Uterus (tissue), 4 donors: ENCODE measurements around the gene BMPR2. TPM values are rescaled to one million over a fixed set of nuclear protein-coding genes. Genes with fewer than 3 reads are reported as not detected.
"Not testable (repeated sequence)": the region's sequence is repeated elsewhere in the genome, so short reads cannot be mapped to it uniquely, and the experiment has no call there.

ENCODE experiments used
- DNase-seq, 2 donors: peaks; one replicate each; pipeline ENCODE4 v3.0.0-alpha.2; 2019 to 2020
- H3K27ac ChIP-seq, 2 donors: fragments of 200-600 bp; sonication (generic); 1 replicate in 1 of 2; 2 replicates in 1 of 2; pipeline ENCODE4 v1.5.1; 2016 to 2018
- H3K27me3 ChIP-seq, 2 donors: fragments of 200-600 bp; sonication (generic); one replicate each; pipeline ENCODE4 v1.5.1; 2018 to 2019; ENCODE audit warnings: control low read depth in 1 of 2
- H3K36me3 ChIP-seq, 2 donors: fragments of 200-600 bp; sonication (generic); one replicate each; pipeline ENCODE4 v1.5.1; 2019; ENCODE audit warnings: control low read depth in 1 of 2
- H3K4me1 ChIP-seq, 2 donors: fragments of 200-600 bp; sonication (generic); one replicate each; pipeline ENCODE4 v1.5.1; 2018 to 2019; ENCODE audit warnings: control low read depth in 1 of 2
- H3K4me3 ChIP-seq, 2 donors: fragments of 200-600 bp; sonication (generic); 1 replicate in 1 of 2; 2 replicates in 1 of 2; pipeline ENCODE4 v1.5.1; 2018 to 2019; ENCODE audit warnings: mild to moderate bottlenecking in 1 of 2
- H3K9me3 ChIP-seq, 2 donors: fragments of 200-600 bp; sonication (generic); one replicate each; pipeline ENCODE4 v1.5.1; 2019; ENCODE audit warnings: control low read depth in 1 of 2
- POLR2A ChIP-seq, 2 donors: fragments of 450-650 bp; IDR thresholded peaks; one replicate each; pipeline ENCODE4 v1.6.1; 2016; ENCODE audit warnings: antibody characterized with exemption in 2 of 2, mild to moderate bottlenecking in 1 of 2, moderate library complexity in 1 of 2
- intact Hi-C: fragments of 100-400 bp; cut with DNase I; formaldehyde crosslinking; loops from one replicate; pipeline ENCODE4 v1.15.1; 2023; ENCODE audit warnings: low total_unique reads
- total RNA-seq, 4 donors: library from RNA; depleted of rRNA in 3 of 4; stranded (reverse); fragments of >200 nt in 3 of 4; gene quantifications; one replicate each; pipeline versions ENCODE4 v1.1.0 to v1.2.4, GENCODE V29; 2014 to 2023
- TF ChIP-seq, protein P1 (sequence below), 4 experiments: fragments of 200-600 bp in 2 of 4; fragments of 450-650 bp in 2 of 4; sonication (generic) in 2 of 4; IDR thresholded peaks; one replicate each; pipeline ENCODE4 v1.5.1; 2016 to 2019; ENCODE audit warnings: antibody characterized with exemption in 4 of 4, mild to moderate bottlenecking in 2 of 4, moderate library complexity in 1 of 4
- donor health status: DM: yes; HTN: yes; CAD: no.

Gene BMPR2
- total RNA-seq, 4 donors from 2014 or later: 38.7 to 101 (median 62.3) TPM

- H3K4me1 ChIP-seq: no peaks in the 10 kb centered on the region
- DNase-seq: no peak
- no peaks in the 10 kb centered on the region for H3K36me3 ChIP-seq
- no peak for TF ChIP-seq POLR2A (IDR thresholded peaks at IDR 0.05)
- TF ChIP-seq, protein P1, sequence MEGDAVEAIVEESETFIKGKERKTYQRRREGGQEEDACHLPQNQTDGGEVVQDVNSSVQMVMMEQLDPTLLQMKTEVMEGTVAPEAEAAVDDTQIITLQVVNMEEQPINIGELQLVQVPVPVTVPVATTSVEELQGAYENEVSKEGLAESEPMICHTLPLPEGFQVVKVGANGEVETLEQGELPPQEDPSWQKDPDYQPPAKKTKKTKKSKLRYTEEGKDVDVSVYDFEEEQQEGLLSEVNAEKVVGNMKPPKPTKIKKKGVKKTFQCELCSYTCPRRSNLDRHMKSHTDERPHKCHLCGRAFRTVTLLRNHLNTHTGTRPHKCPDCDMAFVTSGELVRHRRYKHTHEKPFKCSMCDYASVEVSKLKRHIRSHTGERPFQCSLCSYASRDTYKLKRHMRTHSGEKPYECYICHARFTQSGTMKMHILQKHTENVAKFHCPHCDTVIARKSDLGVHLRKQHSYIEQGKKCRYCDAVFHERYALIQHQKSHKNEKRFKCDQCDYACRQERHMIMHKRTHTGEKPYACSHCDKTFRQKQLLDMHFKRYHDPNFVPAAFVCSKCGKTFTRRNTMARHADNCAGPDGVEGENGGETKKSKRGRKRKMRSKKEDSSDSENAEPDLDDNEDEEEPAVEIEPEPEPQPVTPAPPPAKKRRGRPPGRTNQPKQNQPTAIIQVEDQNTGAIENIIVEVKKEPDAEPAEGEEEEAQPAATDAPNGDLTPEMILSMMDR (IDR thresholded peaks at IDR 0.05): no peak
- no peak overlapping the region for H3K4me3 ChIP-seq
- no peak overlapping the region for H3K27ac ChIP-seq
- H3K27me3 ChIP-seq: no peaks in the 10 kb centered on the region
- no peaks in the 10 kb centered on the region for H3K9me3 ChIP-seq
- intact Hi-C loops: no loop called here
Measured at GRCh38 chr2:202560200-202560599, 184.1 kb downstream of the BMPR2 start.

DNA sequence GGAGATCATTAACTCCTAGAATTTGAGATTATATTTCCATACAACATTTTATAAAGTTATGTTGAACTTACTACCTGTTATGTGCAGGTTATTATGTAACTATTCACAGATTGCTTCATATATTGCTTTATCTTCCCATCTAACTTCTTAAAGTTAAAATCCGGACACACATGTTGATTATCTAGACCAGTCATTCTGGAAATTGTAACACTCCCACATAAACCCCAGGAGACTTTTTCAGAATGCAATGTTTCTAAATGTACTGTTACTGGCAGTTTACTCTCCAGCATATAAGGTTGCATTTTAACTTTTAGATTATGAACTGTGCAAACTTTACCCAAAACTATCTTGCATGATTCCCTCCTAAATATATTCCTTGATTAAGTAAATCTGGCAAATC lies 188.1 kb downstream of the BMPR2 start:
- intact Hi-C loops: no loop called here
- no peak overlapping the region for H3K4me3 ChIP-seq
- no peaks in the 10 kb centered on the region for H3K4me1 ChIP-seq
- no peaks in the 10 kb centered on the region for H3K9me3 ChIP-seq
- no peak for DNase-seq
- H3K27ac ChIP-seq: no peak overlapping the region
- H3K36me3 ChIP-seq: no peaks in the 10 kb centered on the region
- H3K27me3 ChIP-seq: no peaks in the 10 kb centered on the region
- no peak for TF ChIP-seq POLR2A (IDR thresholded peaks at IDR 0.05)
- TF ChIP-seq, protein P1 (IDR thresholded peaks at IDR 0.05): no peak

- Histone ChIP-seq H3K4me1 (no peaks in the 10 kb centered on the region), H3K4me3 (no peak overlapping the region), H3K9me3 (no peaks in the 10 kb centered on the region), H3K36me3 (no peaks in the 10 kb centered on the region), H3K27ac (no peak overlapping the region), H3K27me3 (no peaks in the 10 kb centered on the region)
- no peak for DNase-seq
- TF ChIP-seq, protein P1 (IDR thresholded peaks at IDR 0.05): no peak
- TF ChIP-seq POLR2A (IDR thresholded peaks at IDR 0.05): no peak
- intact Hi-C loops: no loop called here
Measured at GRCh38 chr2:202566286-202566685, 190.2 kb downstream of the BMPR2 start.

DNA sequence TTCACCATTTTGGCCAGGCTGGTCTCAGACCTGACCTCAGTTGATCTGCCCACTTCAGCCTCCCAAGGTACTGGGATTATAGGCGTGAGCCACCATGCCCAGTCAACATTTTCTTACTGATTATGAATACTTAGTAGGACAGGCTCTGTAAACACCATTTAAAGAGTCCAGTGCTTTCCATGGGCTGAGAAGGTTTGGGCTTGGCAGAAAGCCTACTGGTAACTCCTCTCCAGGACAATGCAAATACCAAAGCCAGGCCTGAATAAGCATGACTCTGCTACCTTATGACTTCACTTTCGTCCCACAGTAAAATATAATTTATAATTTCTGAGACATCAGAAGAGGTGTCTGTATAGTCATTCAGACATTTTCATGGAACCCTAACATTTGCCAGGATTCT lies 198.4 kb downstream of the BMPR2 start:
- Histone ChIP-seq H3K27me3 (no peaks in the 10 kb centered on the region), H3K36me3 (no peaks in the 10 kb centered on the region), H3K27ac (no peak overlapping the region), H3K4me3 (no peak overlapping the region), H3K4me1 (no peaks in the 10 kb centered on the region), H3K9me3 (no peaks in the 10 kb centered on the region)
- TF ChIP-seq, protein P1 (IDR thresholded peaks at IDR 0.05): no peak
- TF ChIP-seq POLR2A (IDR thresholded peaks at IDR 0.05): no peak
- intact Hi-C loops: no loop called here
- DNase-seq: no peak

DNA sequence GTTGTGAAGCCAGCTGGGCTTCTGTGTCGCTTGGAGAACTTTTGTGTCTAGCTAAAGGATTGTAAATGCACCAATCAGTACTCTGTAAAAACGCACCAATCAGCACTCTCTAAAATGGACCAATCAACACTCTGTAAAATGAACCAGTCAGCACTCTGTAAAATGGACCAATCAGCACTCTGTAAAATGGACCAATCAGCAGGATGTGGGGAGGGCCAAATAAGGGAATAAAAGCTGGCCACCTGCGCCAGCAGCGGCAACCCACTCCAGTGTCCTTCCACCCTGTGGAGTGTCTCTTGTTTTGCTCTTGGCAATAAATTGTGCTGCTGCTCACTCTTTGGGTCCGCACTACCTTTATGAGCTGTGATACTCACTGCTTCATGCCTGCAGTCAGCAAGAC lies 199.1 kb downstream of the BMPR2 start:
- intact Hi-C loops, H3K4me1 ChIP-seq, H3K27ac ChIP-seq: not testable (repeated sequence)

More for the DNA sequence above, 199.1 kb downstream of the BMPR2 start:
- not testable (repeated sequence) for H3K9me3 ChIP-seq, DNase-seq, H3K36me3 ChIP-seq, H3K27me3 ChIP-seq, H3K4me3 ChIP-seq
